ENCODE data around the gene SLAMF6. TPM values are rescaled to one million over a fixed set of nuclear protein-coding genes. Genes with fewer than 3 reads are reported as not detected.

The SLAMF6 gene
- total RNA-seq, 1 experiment from 2014 or later: not detected

DNA sequence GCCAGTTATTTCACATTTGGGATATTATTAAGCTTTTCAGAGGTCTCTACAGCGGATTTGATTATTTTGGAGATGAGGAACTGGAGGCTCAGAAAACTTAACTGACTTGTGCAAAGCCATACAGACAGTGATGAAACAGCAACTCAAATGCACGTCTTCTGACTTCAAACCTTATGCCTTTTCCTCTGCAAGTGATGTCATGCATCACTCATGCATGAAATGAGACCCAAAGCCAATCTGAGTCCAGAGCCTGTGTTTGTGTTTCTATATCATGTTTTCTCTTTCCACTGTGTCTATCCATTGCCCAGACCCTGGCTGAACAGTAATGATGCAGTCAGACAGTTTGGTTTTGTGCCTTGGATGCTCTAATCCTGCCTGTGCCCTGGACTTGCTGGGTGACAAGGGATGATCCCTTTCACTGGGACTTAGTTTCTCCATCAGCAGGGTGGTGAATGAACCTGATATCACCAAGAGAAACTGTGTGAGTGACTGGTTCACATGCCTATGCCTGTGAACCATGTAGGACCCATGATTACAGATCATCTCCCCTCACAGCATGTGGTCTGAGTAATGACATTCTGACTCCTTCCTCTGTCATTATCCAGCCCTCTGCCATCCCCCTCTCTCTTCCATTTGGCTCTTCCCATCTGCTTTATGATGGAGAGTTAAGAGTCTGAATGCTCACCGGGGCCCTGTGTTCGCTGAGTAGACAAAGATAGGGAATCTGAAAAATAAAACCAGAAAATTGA is 33.4 kb downstream of the SLAMF6 start:
- CTCF ChIA-PET: interaction anchor here (0.6 kb wide), 1 partner anchor 21 kb away, joined by 3 read pairs; no protein-coding TSS in a partner anchor
- DNase-seq (ENCODE audit: unreplicated experiment): no peak
- POLR2A ChIA-PET: no interaction called here
- intact Hi-C loops (cut with micrococcal nuclease): no loop called here
- TF ChIP-seq, protein P1, sequence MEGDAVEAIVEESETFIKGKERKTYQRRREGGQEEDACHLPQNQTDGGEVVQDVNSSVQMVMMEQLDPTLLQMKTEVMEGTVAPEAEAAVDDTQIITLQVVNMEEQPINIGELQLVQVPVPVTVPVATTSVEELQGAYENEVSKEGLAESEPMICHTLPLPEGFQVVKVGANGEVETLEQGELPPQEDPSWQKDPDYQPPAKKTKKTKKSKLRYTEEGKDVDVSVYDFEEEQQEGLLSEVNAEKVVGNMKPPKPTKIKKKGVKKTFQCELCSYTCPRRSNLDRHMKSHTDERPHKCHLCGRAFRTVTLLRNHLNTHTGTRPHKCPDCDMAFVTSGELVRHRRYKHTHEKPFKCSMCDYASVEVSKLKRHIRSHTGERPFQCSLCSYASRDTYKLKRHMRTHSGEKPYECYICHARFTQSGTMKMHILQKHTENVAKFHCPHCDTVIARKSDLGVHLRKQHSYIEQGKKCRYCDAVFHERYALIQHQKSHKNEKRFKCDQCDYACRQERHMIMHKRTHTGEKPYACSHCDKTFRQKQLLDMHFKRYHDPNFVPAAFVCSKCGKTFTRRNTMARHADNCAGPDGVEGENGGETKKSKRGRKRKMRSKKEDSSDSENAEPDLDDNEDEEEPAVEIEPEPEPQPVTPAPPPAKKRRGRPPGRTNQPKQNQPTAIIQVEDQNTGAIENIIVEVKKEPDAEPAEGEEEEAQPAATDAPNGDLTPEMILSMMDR (IDR thresholded peaks at IDR 0.05; ENCODE audit: unreplicated experiment): no peak
- peaks cover 36% of the 10 kb centered on the region for H3K27me3 Mint-ChIP-seq (ENCODE audit: insufficient read depth, unreplicated experiment)
- H3K4me3 Mint-ChIP-seq (ENCODE audit: unreplicated experiment): no peak overlapping the region
- H3K4me1 Mint-ChIP-seq (ENCODE audit: insufficient read depth, unreplicated experiment): no peaks in the 10 kb centered on the region
- no peaks in the 10 kb centered on the region for H3K9me3 Mint-ChIP-seq (ENCODE audit: unreplicated experiment)
- H3K27ac Mint-ChIP-seq (ENCODE audit: low read depth, unreplicated experiment): no peak overlapping the region
- H3K36me3 Mint-ChIP-seq (ENCODE audit: insufficient read depth, unreplicated experiment): no peaks in the 10 kb centered on the region
- BruUV-seq (replicated peaks): no TSS peak

DNA sequence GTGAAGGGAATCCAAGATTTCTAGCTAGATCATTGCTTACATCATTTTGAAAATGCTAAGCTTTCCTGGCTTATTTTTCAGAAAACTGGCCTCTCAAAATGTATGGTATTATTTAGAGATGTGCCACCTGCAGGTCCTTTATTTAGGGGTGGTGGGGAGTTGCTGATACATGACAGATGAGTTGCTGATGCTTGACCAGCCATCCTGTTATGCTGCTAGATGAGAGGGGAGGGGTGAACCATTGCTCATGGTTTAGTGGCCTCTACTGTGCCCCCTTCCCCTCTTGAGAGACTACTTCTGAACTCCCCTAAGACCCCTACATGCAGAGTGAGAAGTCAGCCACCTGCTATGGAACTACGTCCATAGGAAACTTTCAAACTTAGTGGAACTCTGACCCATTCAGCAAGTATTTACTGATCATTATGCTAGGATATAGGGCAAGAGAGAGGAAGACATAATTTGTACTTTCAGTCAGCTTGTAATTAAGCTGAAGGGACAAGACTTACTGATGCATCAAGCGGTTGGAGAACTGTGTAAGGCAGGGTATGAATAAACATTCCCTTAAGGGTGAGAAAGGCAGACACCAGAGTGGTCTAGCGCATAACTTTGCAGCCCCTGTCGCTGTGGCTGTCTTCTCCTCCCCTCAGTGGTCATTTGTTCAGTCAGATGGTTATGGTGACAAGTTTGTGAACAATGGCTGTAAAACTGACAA is 34.6 kb downstream of the SLAMF6 start:
- Mint-ChIP-seq H3K9me3 (ENCODE audit: unreplicated experiment) (no peaks in the 10 kb centered on the region), H3K4me3 (ENCODE audit: unreplicated experiment) (no peak overlapping the region), H3K36me3 (ENCODE audit: insufficient read depth, unreplicated experiment) (no peaks in the 10 kb centered on the region), H3K4me1 (ENCODE audit: insufficient read depth, unreplicated experiment) (no peaks in the 10 kb centered on the region), H3K27ac (ENCODE audit: low read depth, unreplicated experiment) (no peak overlapping the region), H3K27me3 (ENCODE audit: insufficient read depth, unreplicated experiment) (peaks cover 36% of the 10 kb centered on the region)
- intact Hi-C loops (cut with micrococcal nuclease): no loop called here
- TF ChIP-seq, protein P1 (IDR thresholded peaks at IDR 0.05; ENCODE audit: unreplicated experiment): no peak
- BruUV-seq (replicated peaks): no TSS peak
- POLR2A ChIA-PET: no interaction called here
- no peak for DNase-seq (ENCODE audit: unreplicated experiment)
- CTCF ChIA-PET: interaction anchor here (1.9 kb wide), 1 partner anchor 8 kb away, joined by 8 read pairs; no protein-coding TSS in a partner anchor

DNA sequence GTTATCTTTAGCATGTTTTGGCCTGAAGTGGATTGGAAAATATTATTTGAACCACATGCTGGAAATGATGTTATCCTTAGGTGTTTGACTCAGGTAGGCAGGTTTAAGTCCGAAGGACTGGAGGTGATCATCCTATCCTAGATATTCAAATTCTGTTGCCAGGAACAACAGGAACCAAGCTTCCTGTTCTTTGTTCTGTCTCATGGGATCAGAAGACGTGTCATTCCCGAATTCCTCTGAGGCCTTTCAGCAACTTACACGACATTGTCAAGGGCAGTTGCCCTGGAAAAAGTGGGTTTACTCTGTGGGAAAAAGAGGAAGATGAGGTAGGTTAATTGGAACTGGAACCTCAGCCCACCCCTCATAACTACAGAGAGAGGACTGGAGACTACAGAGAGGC is 36.6 kb downstream of the SLAMF6 start:
- intact Hi-C loops (cut with micrococcal nuclease): no loop called here
- Mint-ChIP-seq H3K36me3 (ENCODE audit: insufficient read depth, unreplicated experiment) (no peaks in the 10 kb centered on the region), H3K27ac (ENCODE audit: low read depth, unreplicated experiment) (no peak overlapping the region)

More for the DNA sequence above, 36.6 kb downstream of the SLAMF6 start:
- H3K27me3 Mint-ChIP-seq (ENCODE audit: insufficient read depth, unreplicated experiment): peaks cover 36% of the 10 kb centered on the region
- peaks cover 11% of the 10 kb centered on the region for H3K4me1 Mint-ChIP-seq (ENCODE audit: insufficient read depth, unreplicated experiment)
- no peak overlapping the region for H3K4me3 Mint-ChIP-seq (ENCODE audit: unreplicated experiment)
- DNase-seq (ENCODE audit: unreplicated experiment): no peak
- TF ChIP-seq, protein P1 (IDR thresholded peaks at IDR 0.05; ENCODE audit: unreplicated experiment): no peak
- ChIA-PET CTCF (no interaction called here), POLR2A (no interaction called here)
- H3K9me3 Mint-ChIP-seq (ENCODE audit: unreplicated experiment): peaks cover 3% of the 10 kb centered on the region
- no TSS peak for BruUV-seq (replicated peaks)
